ENCODE measurements around the gene ANKS1A.

The ANKS1A gene

GRCh38 chr6:35089216-35089934 lies 200.3 kb downstream of the ANKS1A start:
- in situ Hi-C loops (cut with HindIII; ENCODE audit: low sequenced_read_pairs) = no loop called here
- no peak overlapping the region for H3K4me3 ChIP-seq (ENCODE audit: low read depth, low read length)
- no peak for TF ChIP-seq CTCF (IDR thresholded peaks at IDR 0.05; ENCODE audit: low read depth, low read length, missing control alignments)
- DNase-seq (ENCODE audit: low read depth) = no peak

- H3K4me3 ChIP-seq (ENCODE audit: low read depth, low read length) = no peak overlapping the region
- no peak for TF ChIP-seq CTCF (IDR thresholded peaks at IDR 0.05; ENCODE audit: low read depth, low read length, missing control alignments)
- peak; percentile 94 for DNase-seq (ENCODE audit: low read depth)
- in situ Hi-C loops (cut with HindIII; ENCODE audit: low sequenced_read_pairs) = no loop called here
Observed at GRCh38 chr6:35089935-35090505, 201.0 kb downstream of the ANKS1A start.

GRCh38 chr6:35090734-35091133 lies 201.7 kb downstream of the ANKS1A start:
- TF ChIP-seq CTCF (IDR thresholded peaks at IDR 0.05; ENCODE audit: low read depth, low read length, missing control alignments) = no peak
- no peak overlapping the region for H3K4me3 ChIP-seq (ENCODE audit: low read depth, low read length)

GRCh38 chr6:35091346-35092083 lies 202.5 kb downstream of the ANKS1A start:
- no peak for DNase-seq (ENCODE audit: low read depth)
- H3K4me3 ChIP-seq (ENCODE audit: low read depth, low read length) = no peak overlapping the region
- in situ Hi-C loops (cut with HindIII; ENCODE audit: low sequenced_read_pairs) = no loop called here
- no peak for TF ChIP-seq CTCF (IDR thresholded peaks at IDR 0.05; ENCODE audit: low read depth, low read length, missing control alignments)

More at GRCh38 chr6:35090734-35091133, 201.7 kb downstream of the ANKS1A start:
- in situ Hi-C loops (cut with HindIII; ENCODE audit: low sequenced_read_pairs) = no loop called here
- DNase-seq (ENCODE audit: low read depth) = no peak

- H3K4me3 ChIP-seq (ENCODE audit: low read depth, low read length) = no peak overlapping the region
- TF ChIP-seq CTCF (IDR thresholded peaks at IDR 0.05; ENCODE audit: low read depth, low read length, missing control alignments) = no peak
- peak; percentile 36 for DNase-seq (ENCODE audit: low read depth)
- in situ Hi-C loops (cut with HindIII; ENCODE audit: low sequenced_read_pairs) = no loop called here
Observed at GRCh38 chr6:35092362-35093117, 203.5 kb downstream of the ANKS1A start.

GRCh38 chr6:35093118-35093445 lies 204.0 kb downstream of the ANKS1A start:
- in situ Hi-C loops (cut with HindIII; ENCODE audit: low sequenced_read_pairs) = no loop called here
- TF ChIP-seq CTCF (IDR thresholded peaks at IDR 0.05; ENCODE audit: low read depth, low read length, missing control alignments) = no peak
- H3K4me3 ChIP-seq (ENCODE audit: low read depth, low read length) = no peak overlapping the region
- no peak for DNase-seq (ENCODE audit: low read depth)

Measured in astrocyte of the cerebellum (primary cell).